ENCODE results near the gene PGD.

Gene PGD

DNA sequence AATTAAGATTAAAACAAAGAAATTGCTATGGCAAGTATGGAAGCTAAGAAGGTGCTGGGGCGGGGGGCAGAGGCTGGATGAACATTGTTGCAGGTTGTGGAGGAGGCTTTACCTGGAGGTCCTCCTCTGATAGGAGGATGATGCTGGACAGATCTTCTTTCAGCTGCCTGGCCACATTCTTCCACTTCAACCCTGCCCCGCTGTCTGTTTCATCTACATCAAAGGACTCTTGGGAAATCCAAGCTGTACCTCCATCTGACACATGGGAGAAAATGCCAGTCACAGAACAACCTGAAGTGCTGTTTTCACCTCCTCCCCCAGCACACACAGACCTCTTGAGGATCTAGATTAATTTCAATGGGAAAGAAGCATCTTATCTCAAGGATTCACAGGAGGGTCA, 68.2 kb downstream of the PGD start:
- DNase-seq (ENCODE audit: low spot score) = no peak
- TF ChIP-seq, protein P1, sequence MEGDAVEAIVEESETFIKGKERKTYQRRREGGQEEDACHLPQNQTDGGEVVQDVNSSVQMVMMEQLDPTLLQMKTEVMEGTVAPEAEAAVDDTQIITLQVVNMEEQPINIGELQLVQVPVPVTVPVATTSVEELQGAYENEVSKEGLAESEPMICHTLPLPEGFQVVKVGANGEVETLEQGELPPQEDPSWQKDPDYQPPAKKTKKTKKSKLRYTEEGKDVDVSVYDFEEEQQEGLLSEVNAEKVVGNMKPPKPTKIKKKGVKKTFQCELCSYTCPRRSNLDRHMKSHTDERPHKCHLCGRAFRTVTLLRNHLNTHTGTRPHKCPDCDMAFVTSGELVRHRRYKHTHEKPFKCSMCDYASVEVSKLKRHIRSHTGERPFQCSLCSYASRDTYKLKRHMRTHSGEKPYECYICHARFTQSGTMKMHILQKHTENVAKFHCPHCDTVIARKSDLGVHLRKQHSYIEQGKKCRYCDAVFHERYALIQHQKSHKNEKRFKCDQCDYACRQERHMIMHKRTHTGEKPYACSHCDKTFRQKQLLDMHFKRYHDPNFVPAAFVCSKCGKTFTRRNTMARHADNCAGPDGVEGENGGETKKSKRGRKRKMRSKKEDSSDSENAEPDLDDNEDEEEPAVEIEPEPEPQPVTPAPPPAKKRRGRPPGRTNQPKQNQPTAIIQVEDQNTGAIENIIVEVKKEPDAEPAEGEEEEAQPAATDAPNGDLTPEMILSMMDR (IDR thresholded peaks at IDR 0.05; ENCODE audit: extremely low read depth, missing control alignments) = no peak

DNA sequence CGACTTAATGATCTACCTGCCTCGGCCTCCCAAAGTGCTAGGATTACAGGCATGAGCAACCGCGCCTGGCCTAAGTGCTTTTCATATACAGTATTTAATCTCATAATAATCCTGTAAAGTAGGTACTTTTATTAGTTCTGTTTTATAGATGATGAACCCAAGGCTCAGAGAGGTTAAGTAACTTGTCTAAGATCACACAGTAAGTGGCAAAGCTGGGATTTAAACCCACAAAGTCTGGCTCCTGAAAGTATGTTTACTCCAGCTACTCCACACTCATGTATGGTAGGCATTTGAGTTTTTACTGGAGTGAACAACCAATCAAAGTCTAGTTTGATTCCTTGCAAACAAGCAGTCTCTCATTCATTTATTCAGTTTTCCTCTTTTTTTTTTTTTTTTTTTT, 71.2 kb downstream of the PGD start:
- TF ChIP-seq, protein P1 (IDR thresholded peaks at IDR 0.05; ENCODE audit: extremely low read depth, missing control alignments) = no peak
- no peak for DNase-seq (ENCODE audit: low spot score)

All from GM20000 (cell line).